Fibroblast of gingiva (primary cell): ENCODE measurements around the gene C16orf54.
"Not testable (repeated sequence)": the region's sequence is repeated elsewhere in the genome, so short reads cannot be mapped to it uniquely, and the experiment has no call there.

Source experiments
- DNase-seq: peaks from one replicate; pipeline ENCODE4 v3.0.0-alpha.2; 2011; ENCODE audit warnings: low read depth

The C16orf54 gene, protein sequence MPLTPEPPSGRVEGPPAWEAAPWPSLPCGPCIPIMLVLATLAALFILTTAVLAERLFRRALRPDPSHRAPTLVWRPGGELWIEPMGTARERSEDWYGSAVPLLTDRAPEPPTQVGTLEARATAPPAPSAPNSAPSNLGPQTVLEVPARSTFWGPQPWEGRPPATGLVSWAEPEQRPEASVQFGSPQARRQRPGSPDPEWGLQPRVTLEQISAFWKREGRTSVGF

GRCh38 chr16:29745853-29746345 lies at the start of gene C16orf54:
C16orf54 (minus strand) TSS chr16:29745990; CDS start chr16:29744951, 1,039 bp downstream.
- DNase-seq = no peak

GRCh38 chr16:29794231-29794710 lies 48.5 kb upstream of the C16orf54 start:
- no peak for DNase-seq

GRCh38 chr16:29793153-29793552 lies 47.4 kb upstream of the C16orf54 start:
- DNase-seq = not testable (repeated sequence)

GRCh38 chr16:29791845-29792807 lies 46.3 kb upstream of the C16orf54 start:
- DNase-seq = no peak

- no peak for DNase-seq
These were observed 45.4 kb upstream of the C16orf54 start for GRCh38 chr16:29790949-29791844.

- DNase-seq = peak; percentile 98
These were observed 44.6 kb upstream of the C16orf54 start, which contains the start of gene KIF22 for GRCh38 chr16:29790183-29790948. KIF22 (plus strand) TSS chr16:29790751; CDS start chr16:29790760, 9 bp downstream.

GRCh38 chr16:29789775-29790182 lies 44.0 kb upstream of the C16orf54 start:
- DNase-seq = no peak

- DNase-seq = not testable (repeated sequence)
These were observed 41.4 kb upstream of the C16orf54 start for GRCh38 chr16:29787155-29787554.

- DNase-seq = peak; percentile 52
These were observed 39.2 kb upstream of the C16orf54 start for GRCh38 chr16:29784901-29785500.

- DNase-seq = no peak
These were observed 38.4 kb upstream of the C16orf54 start for GRCh38 chr16:29784157-29784556.

DNA sequence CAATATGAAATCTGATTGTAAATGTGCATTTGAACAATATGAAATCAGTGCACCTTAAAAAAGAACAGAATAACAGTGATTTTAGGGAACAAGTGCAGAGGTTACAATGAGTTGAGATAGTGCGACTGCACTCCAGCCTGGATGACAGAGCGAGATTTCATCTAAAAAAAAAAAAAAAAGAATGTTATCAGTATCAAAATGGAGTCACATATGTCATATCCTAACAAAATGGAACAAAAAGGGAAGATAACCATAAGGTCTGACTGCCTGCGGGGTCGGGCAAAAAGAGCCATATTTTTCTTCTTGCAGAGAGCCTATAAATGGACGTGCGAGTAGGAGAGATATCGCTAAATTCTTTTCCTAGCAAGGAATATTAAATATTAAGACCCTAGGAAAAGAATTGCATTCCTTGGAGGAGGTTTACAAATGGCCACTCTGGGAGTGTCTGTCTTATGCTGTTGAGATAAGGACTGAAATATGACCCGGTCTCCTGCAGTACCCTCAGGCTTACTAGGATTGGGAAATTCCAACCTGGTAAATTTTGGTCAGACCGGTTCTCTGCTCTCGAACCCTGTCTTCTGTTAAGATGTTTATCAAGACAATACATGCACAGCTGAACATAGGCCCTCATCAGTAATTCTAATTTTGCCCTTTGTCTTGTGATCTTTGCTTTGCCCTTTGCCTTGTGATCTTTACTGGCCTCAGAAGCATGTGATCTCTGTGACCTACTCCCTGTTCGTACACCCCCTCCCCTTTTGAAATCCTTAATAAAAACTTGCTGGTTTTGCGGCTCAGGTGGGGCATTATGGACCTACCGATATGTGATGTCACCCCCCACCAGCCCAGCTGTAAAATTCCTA lies 37.5 kb upstream of the C16orf54 start:
- not testable (repeated sequence) for DNase-seq

DNA sequence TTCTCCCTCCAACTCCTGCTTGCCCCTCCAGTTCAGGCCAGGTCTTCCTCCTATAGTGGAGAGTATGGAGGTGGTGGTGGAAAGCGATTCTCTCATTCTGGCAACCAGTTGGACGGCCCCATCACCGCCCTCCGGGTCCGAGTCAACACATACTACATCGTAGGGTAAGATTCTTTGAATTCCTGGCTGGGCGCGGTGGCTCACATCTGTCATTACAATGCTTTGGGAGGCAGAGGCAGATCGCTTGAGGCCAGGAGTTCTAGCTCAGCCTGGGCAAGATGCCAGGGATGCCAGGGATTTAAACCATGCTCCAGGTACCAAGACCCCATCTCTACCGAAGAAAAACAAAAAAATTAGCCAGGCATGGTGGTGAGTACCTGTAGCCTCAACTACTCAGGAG lies 33.7 kb upstream of the C16orf54 start:
- DNase-seq = no peak

DNA sequence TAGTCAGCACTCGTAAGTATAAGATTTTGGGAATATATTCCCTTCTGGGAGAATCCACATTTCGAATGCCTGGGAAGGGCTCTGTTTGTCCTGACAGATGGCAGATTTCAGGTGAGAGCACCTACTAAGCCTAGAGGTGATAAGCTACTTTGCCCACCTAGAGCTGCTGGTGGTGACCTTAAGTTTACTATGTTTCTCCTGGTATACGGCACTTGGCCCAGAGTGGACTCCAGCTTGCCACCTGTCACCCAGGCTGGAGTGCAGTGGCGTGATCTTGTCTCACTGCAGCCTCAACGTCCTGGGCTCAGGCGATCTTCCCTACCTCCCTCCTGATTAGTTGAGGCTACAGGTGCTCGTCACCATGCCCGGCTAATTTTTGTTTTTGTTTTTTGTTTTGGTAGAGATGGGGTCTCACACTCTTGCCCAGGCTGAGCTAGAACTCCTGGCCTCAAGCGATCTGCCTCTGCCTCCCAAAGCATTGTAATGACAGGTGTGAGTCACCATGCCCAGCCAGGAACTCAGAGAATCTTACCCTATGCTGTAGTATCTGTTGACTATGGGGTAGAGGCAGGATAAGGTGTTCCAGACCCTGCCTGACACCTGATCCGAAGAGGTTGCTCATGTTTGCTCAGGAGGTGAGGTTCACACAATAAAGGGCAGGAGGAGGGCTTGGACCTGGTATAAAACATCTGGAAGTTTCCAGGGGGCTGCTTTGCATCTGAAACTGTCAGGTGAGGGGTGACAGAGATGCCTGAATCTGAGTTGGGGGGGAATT lies 32.0 kb upstream of the C16orf54 start, which contains the start of gene ZG16:
Gene ZG16, plus strand, starts transcription at position 681 of the 775 bp plus-strand sequence. CDS start 1,011 bp downstream, outside the sequence.
- no peak for DNase-seq

- no peak for DNase-seq
These were observed 30.1 kb upstream of the C16orf54 start for GRCh38 chr16:29775742-29776408.

DNA sequence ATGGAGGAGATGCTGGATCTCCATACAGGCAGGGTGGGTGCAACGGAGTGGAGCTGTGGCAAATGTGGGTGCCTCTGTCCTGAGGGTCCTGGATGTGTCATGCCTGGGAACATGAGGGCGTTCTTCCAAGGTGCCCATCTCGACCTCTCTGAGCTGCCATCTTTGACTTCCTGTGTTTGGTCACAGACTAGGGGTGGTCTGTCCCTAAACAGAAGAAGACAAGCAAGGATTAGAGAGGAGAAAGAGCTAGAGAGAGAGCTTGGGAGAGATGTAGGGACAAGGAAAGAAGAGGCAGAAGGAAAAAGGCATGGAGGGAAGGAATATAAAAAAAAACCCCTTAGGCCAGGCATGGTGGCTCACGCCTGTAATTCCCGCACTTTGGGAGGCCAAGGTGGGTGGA lies 28.9 kb upstream of the C16orf54 start:
- DNase-seq = no peak

GRCh38 chr16:29772330-29772729 lies 26.5 kb upstream of the C16orf54 start:
- DNase-seq = not testable (repeated sequence)

GRCh38 chr16:29770250-29770929 lies 24.6 kb upstream of the C16orf54 start:
- no peak for DNase-seq
